Type B pancreatic cell (in vitro differentiated cells): Measurements from ENCODE around the gene AMN. TPM values are rescaled to one million over a fixed set of nuclear protein-coding genes. Genes with fewer than 3 reads are reported as not detected.
"Not testable (repeated sequence)": the region's sequence is repeated elsewhere in the genome, so short reads cannot be mapped to it uniquely, and the experiment has no call there.

ENCODE experiments used
- DNase-seq: peaks from one replicate; pipeline ENCODE4 v3.0.0; 2021; ENCODE audit warnings: mixed read lengths; ENCODE audit not compliant: unreplicated experiment; ENCODE audit errors: extremely low spot score
- H3K27ac Mint-ChIP-seq: 2 replicates; pipeline ENCODE4 v1.8.0; 2021; ENCODE audit warnings: mild to moderate bottlenecking, mixed read lengths
- H3K27me3 Mint-ChIP-seq: 2 replicates; pipeline ENCODE4 v1.8.0; 2021; ENCODE audit warnings: mixed read lengths
- H3K36me3 Mint-ChIP-seq: 2 replicates; pipeline ENCODE4 v1.8.0; 2021; ENCODE audit warnings: mixed read lengths
- H3K4me1 Mint-ChIP-seq: one replicate; pipeline ENCODE4 v1.8.0; 2021; ENCODE audit warnings: mixed read lengths; ENCODE audit not compliant: unreplicated experiment
- H3K4me3 Mint-ChIP-seq: 2 replicates; pipeline ENCODE4 v1.8.0; 2021; ENCODE audit warnings: mild to moderate bottlenecking, mixed read lengths
- H3K9me3 Mint-ChIP-seq: 2 replicates; pipeline ENCODE4 v1.8.0; 2021; ENCODE audit warnings: mixed read lengths
- total RNA-seq: library from RNA; stranded (reverse); gene quantifications from 2 replicates; pipeline ENCODE4 v1.2.1, GENCODE V29; 2021; ENCODE audit warnings: low replicate concordance
- TF ChIP-seq, protein P1 (sequence below): fragments of 200-600 bp; sonication (generic); conservative IDR thresholded peaks from 2 replicates; pipeline ENCODE4 v1.5.0; 2021; ENCODE audit warnings: antibody characterized with exemption, mild to moderate bottlenecking

The AMN gene
- total RNA-seq, 1 donor from 2014 or later = 18.3 TPM

DNA sequence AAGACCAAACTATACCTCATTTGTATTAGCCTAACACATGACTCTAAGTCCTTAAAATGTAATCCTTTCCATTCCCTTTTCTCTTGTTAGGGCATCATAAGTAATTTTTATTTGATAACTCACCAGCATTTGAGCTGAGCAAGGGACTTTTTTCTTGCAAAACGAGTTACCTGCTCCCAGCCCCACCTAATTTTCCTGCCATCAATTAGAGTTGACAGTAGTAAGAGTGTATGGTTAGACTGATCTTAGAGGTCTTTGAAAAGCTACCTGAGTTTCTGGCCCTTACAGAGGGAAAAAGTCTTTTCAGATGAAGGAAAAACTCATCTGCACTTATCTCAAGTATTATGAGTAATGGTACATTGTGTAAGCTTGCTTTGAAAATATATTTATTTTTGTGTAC is 33.7 kb upstream of the AMN start:
- H3K36me3 Mint-ChIP-seq = peaks cover 4% of the 10 kb centered on the region
- no peak for DNase-seq

DNA sequence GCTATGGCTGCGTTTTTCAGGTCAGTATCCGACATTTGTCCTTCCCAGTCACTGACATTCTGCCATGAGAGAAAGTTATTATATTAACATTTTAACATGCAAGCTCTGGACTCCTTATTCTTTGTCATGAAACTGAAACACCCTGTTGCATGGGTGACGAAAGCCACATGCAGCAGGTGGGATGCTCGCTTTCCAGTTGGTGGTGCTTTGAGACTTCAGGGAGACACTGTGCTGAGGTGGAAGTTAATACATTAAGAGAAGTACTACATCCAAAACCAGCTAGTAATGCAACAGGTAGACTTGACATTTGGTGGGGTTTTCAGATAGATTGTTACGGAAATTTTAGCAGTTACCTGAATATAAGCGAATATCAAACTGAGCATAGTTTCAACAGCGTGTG is 32.8 kb upstream of the AMN start:
- no peak for DNase-seq
- TF ChIP-seq, protein P1, sequence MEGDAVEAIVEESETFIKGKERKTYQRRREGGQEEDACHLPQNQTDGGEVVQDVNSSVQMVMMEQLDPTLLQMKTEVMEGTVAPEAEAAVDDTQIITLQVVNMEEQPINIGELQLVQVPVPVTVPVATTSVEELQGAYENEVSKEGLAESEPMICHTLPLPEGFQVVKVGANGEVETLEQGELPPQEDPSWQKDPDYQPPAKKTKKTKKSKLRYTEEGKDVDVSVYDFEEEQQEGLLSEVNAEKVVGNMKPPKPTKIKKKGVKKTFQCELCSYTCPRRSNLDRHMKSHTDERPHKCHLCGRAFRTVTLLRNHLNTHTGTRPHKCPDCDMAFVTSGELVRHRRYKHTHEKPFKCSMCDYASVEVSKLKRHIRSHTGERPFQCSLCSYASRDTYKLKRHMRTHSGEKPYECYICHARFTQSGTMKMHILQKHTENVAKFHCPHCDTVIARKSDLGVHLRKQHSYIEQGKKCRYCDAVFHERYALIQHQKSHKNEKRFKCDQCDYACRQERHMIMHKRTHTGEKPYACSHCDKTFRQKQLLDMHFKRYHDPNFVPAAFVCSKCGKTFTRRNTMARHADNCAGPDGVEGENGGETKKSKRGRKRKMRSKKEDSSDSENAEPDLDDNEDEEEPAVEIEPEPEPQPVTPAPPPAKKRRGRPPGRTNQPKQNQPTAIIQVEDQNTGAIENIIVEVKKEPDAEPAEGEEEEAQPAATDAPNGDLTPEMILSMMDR = no peak
- Mint-ChIP-seq H3K4me3 (no peak overlapping the region), H3K9me3 (no peaks in the 10 kb centered on the region), H3K27me3 (no peaks in the 10 kb centered on the region), H3K36me3 (peaks cover 4% of the 10 kb centered on the region), H3K27ac (peak overlapping the region; percentile 90), H3K4me1 (no peaks in the 10 kb centered on the region)

More for the DNA sequence above, 33.7 kb upstream of the AMN start:
- peak overlapping the region; percentile 90 for H3K27ac Mint-ChIP-seq
- H3K4me1 Mint-ChIP-seq = no peaks in the 10 kb centered on the region
- TF ChIP-seq, protein P1 = no peak
- H3K27me3 Mint-ChIP-seq = no peaks in the 10 kb centered on the region
- H3K4me3 Mint-ChIP-seq = peak overlapping the region; percentile 5
- H3K9me3 Mint-ChIP-seq = no peaks in the 10 kb centered on the region

DNA sequence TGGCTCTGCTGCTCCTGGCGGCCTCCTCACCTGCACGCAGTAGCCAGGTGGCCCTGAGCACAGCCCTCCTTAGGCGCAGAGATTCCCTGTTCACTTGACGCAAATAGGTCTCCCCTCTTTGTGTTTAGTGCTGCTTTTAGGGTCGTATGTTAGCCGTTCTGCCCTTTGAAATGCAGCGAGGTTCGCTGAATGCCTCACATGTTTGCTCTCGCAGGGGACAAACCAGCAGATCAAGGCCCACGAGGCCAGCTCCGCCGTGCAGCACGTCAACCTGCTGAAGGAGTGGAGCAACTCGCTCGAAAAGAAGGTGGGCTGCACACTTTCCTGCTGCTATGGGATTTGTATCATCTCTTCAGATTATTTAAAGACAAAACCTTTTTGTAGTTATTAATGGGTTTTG is 31.4 kb upstream of the AMN start:
- DNase-seq = no peak
- Mint-ChIP-seq H3K4me1 (no peaks in the 10 kb centered on the region), H3K4me3 (no peak overlapping the region), H3K27me3 (no peaks in the 10 kb centered on the region), H3K27ac (no peak overlapping the region), H3K9me3 (no peaks in the 10 kb centered on the region), H3K36me3 (peaks cover 4% of the 10 kb centered on the region)
- TF ChIP-seq, protein P1 = no peak

DNA sequence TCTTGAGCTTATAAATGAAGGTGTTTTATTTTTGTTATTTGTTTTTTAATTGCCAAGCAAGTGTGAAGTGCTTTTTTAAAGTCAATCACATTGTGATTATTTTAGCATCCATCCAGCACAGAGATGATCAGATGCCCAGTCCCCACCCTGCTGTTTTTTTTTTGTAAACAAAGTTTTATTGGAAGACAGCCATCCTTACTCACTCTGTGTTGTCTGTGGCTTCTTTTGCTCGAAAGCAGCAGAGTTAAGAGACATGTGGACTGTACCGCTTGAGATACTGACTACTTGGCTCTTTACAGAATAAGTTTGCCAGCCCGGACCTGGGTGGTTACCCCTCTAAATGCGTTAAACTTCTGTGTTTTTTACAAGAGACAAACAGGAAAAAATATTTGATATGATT is 30.9 kb upstream of the AMN start:
- TF ChIP-seq, protein P1 = no peak
- no peak for DNase-seq
- H3K4me3 Mint-ChIP-seq = no peak overlapping the region
- H3K36me3 Mint-ChIP-seq = peaks cover 4% of the 10 kb centered on the region
- H3K4me1 Mint-ChIP-seq = no peaks in the 10 kb centered on the region
- H3K27me3 Mint-ChIP-seq = no peaks in the 10 kb centered on the region
- H3K27ac Mint-ChIP-seq = no peak overlapping the region
- no peaks in the 10 kb centered on the region for H3K9me3 Mint-ChIP-seq

DNA sequence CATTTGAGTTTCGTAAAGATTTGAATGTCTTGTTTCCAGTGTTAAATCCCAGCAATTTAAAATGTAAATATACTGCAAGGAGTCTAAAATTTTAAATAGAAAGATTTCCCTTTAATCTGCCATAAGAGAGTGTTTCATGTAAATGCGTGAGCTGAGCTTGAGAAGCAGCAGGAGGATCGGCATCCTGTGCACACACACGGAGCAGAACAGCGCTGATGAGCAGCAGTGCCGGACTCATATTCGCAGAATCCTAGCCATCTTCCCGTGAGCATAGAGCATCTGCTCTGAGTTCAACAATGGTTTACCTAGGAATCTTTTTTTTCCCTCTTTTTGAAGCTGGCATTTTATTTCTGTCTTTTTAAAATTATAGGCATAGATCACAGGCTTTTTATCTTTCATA is 29.8 kb upstream of the AMN start:
- no peaks in the 10 kb centered on the region for H3K4me1 Mint-ChIP-seq
- TF ChIP-seq, protein P1 = no peak
- H3K27ac Mint-ChIP-seq = no peak overlapping the region
- no peak overlapping the region for H3K4me3 Mint-ChIP-seq
- DNase-seq = no peak
- H3K9me3 Mint-ChIP-seq = no peaks in the 10 kb centered on the region
- peaks cover 4% of the 10 kb centered on the region for H3K36me3 Mint-ChIP-seq
- no peaks in the 10 kb centered on the region for H3K27me3 Mint-ChIP-seq

DNA sequence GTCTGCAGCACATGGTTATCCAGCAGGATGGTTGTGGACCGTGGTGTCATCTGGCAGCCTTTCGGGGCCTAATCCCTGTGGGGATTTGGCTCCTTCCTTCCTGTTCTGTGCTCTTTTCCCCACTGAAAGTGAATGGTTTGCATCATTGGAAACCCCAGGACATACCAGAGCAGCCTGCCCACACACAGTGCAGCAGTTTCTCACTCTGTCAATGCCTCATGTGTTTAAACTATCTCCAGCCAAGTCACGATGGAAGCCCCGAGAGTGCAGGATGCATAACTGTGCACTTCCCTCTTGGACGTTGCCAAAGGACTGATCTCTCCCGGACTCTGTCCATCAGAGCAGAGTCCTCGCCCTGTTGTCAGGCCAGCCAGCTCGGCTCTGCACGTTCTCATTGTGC is 29.0 kb upstream of the AMN start:
- Mint-ChIP-seq H3K4me1 (no peaks in the 10 kb centered on the region), H3K4me3 (no peak overlapping the region)
- TF ChIP-seq, protein P1 = no peak

DNA sequence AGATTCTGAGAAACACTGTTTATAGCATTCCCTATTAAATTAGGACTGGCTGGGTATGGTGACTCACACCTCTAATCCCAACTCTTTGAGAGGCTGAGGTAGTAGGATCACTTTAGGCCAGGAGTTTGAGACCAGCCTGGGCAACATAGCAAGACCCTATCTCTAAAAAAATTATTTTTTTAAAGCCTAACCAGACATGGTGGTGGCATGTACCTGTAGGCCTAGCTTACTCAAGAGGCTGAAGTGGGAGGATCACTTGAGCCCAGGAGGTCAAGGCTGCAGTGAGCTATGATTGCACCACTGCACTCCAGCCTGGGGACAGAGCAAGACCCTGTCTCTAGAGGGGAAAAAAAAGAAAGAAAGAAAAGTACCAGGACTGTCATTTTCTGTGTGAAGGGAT is 25.7 kb upstream of the AMN start:
- peaks cover 12% of the 10 kb centered on the region for H3K36me3 Mint-ChIP-seq
- not testable (repeated sequence) for H3K4me1 Mint-ChIP-seq, H3K27ac Mint-ChIP-seq, H3K4me3 Mint-ChIP-seq, H3K27me3 Mint-ChIP-seq, DNase-seq, H3K9me3 Mint-ChIP-seq

More for the DNA sequence above, 29.0 kb upstream of the AMN start:
- no peaks in the 10 kb centered on the region for H3K27me3 Mint-ChIP-seq
- H3K36me3 Mint-ChIP-seq = peaks cover 8% of the 10 kb centered on the region
- DNase-seq = no peak
- no peaks in the 10 kb centered on the region for H3K9me3 Mint-ChIP-seq
- H3K27ac Mint-ChIP-seq = no peak overlapping the region
